IPS-18c (cell line): ENCODE data around the gene TEX44.

Source experiments
- H3K4me3 ChIP-seq: 2 replicates; pipeline ENCODE4 v1.7.0; 2013; ENCODE audit warnings: low read depth, mild to moderate bottlenecking, low read length, moderate library complexity; ENCODE audit not compliant: insufficient read depth
- H3K9me3 ChIP-seq: one replicate; pipeline ENCODE4 v1.6.1; 2013; ENCODE audit warnings: mild to moderate bottlenecking, low read length, moderate library complexity; ENCODE audit not compliant: control insufficient read depth, insufficient read depth

Gene TEX44

DNA sequence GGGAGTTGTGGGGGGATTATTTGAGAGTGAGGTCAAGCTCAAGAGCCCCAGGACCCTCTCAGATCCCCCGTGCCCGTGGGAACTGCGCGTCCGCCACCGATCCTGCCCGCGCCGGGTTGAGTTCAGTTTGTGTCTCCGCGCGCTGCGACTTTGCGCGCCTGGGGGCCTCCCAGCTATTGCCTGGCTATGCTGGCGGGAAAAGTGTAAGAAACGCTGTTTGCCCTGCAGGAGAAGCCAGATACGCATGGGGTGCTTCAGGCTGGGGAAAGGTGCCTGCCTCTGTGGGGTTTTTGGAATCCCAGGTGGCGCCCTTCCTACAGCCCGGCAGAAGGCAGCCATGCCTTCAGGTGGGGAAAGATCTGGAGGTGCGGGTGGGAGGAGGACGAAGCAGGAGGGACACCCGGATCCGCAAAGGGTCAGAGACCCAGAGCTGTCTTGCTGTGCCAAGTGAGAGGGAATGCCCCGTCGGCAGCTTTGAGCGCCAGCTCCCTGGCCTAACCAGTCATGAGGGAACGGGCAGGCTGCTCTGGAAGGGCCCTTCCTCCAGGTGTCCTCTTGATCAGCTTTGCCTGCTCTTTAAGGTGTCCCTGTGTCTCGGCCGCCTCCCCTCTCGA lies 22.5 kb downstream of the TEX44 start:
- peak overlapping the region; percentile 55; the same call in 1 of the 2 replicates for H3K4me3 ChIP-seq
- H3K9me3 ChIP-seq = no peaks in the 10 kb centered on the region

GRCh38 chr2:231616296-231616695 lies 23.6 kb downstream of the TEX44 start:
- Histone ChIP-seq H3K9me3 (no peaks in the 10 kb centered on the region), H3K4me3 (no peak overlapping the region)

- no peaks in the 10 kb centered on the region for H3K9me3 ChIP-seq
- no peak overlapping the region for H3K4me3 ChIP-seq
Observed at GRCh38 chr2:231617059-231617926, 24.6 kb downstream of the TEX44 start.

GRCh38 chr2:231621051-231621879 lies 28.6 kb downstream of the TEX44 start:
- Histone ChIP-seq H3K4me3 (no peak overlapping the region), H3K9me3 (peaks cover 2% of the 10 kb centered on the region)

GRCh38 chr2:231622963-231623362 lies 30.3 kb downstream of the TEX44 start:
- H3K9me3 ChIP-seq = peaks cover 2% of the 10 kb centered on the region
- no peak overlapping the region for H3K4me3 ChIP-seq

GRCh38 chr2:231626449-231626848 lies 33.8 kb downstream of the TEX44 start:
- H3K4me3 ChIP-seq = no peak overlapping the region

GRCh38 chr2:231627384-231628120 lies 34.9 kb downstream of the TEX44 start:
- H3K9me3 ChIP-seq = peaks cover 2% of the 10 kb centered on the region
- no peak overlapping the region for H3K4me3 ChIP-seq

More at GRCh38 chr2:231626449-231626848, 33.8 kb downstream of the TEX44 start:
- H3K9me3 ChIP-seq = peaks cover 2% of the 10 kb centered on the region

DNA sequence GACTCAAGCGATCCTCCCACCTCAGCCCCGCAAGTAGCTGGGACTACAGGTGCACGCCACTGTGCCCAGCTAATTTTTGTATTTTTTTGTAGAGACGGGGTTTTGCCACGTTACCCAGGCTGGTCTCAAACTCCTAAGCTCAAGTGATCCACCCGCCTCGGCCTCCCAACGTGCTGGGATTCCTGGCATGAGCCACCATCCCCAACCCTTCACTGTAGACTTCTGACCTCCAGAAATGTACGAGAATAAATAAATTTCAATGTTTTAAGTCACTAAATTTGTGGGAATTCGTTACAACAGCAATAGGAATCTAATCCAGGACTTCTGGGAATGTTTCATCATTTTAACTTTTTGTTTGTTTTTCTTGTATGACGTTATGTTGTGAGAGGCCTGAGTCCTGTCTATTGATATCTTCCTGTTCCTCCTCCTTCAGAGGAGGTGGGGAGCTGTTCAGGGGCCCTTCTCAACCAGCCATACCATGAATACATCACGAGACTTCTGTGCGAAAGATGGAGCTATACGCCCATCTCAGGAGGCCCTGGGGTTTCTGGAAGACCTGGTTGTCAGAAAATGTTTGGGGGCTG lies 40.0 kb downstream of the TEX44 start:
- H3K9me3 ChIP-seq = no peaks in the 10 kb centered on the region
- H3K4me3 ChIP-seq = no peak overlapping the region

GRCh38 chr2:231633241-231633976 lies 40.7 kb downstream of the TEX44 start:
- no peak overlapping the region for H3K4me3 ChIP-seq
- H3K9me3 ChIP-seq = no peaks in the 10 kb centered on the region

- Histone ChIP-seq H3K9me3 (no peaks in the 10 kb centered on the region), H3K4me3 (no peak overlapping the region)
Observed at GRCh38 chr2:231634412-231634811, 41.7 kb downstream of the TEX44 start.

DNA sequence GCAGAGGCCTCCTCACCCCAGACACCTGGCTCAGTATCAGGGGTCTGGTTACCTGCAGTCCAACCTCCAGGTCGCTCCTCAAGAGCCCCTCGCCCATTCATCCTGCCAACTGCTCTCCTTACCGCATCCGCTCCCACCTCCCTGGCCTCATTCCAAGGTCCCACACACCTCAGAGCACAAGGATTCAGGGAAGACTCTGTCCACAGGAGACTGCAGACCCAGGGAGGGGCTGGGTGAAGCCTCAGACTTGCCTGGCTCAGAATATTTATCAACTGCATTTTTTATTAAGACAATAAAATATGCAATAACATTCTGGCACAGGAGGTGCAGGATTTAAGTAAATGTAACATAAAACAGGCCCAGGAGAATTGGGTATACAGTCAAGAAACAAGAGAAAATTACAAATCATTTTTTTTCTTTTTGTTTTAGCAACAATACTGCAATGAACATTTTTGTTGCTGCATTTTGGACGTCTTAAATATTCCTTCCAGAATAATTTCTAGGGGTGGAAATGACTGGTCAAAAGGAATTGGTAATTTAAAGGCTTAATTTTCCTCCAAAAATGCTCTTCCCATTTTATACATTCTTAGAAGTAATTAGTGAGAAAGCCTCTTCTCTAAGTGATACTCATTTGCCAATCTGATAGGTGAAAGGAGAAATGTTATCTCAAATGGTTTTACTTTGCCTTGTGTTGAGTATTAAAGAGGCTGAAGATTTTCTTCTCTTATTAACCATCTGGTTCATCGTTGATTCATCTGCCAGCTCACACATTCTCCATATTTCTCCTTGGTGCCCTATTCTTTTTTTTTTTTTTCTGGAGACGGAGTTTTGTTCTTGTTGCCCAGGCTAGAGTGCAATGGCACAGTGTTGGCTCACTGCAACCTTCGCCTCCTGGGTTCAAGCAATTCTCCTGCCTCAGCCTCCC lies 42.5 kb downstream of the TEX44 start:
- Histone ChIP-seq H3K9me3 (no peaks in the 10 kb centered on the region), H3K4me3 (no peak overlapping the region)

DNA sequence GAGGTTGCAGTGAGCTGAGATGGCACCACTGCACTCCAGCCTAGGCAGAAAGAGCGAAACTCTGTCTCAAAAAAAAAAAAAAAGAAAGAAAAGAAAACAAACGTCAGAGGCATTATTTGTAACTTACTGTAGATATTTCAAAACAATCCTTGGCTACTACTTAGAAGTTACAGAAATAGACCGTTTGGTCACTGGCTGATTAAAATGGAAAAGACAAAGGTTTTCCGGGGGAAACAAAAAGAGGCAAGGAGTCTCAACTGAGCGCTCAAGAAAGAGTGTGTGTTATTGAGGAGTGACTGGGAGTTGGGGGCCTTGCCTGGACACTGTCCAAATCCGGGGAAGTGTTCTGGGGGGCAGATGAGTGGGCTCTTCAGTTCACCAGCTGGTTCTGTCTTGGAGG lies 47.6 kb downstream of the TEX44 start:
- Histone ChIP-seq H3K9me3 (no peaks in the 10 kb centered on the region), H3K4me3 (no peak overlapping the region)

DNA sequence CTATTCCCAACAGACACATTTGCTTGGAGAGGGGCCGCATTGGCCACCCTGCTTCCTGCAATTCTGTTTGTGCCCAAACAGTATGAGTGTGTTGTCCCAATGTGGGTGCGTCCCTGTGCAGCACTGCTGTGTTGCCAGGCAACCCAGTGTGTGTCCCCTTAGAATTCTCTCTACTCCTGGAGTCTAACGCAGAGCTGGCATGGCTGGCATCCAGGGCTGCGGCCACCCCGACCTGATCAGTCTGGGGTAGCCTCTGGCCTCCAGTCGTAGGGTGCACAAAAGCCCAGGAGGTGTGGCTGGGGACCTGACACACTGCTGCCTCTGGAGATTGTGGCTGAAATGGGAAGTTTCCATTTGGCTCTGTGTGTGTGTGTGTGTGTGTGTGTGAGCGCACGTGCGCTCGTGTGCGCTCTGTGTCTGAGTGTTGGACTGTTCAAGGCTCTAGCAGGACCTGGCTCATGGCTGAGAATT lies 48.0 kb downstream of the TEX44 start:
- Histone ChIP-seq H3K9me3 (no peaks in the 10 kb centered on the region), H3K4me3 (no peak overlapping the region)

- Histone ChIP-seq H3K9me3 (no peaks in the 10 kb centered on the region), H3K4me3 (no peak overlapping the region)
Observed at GRCh38 chr2:231642631-231643494, 50.2 kb downstream of the TEX44 start.
